ENCODE data around the gene UBE2E2.

GRCh38 chr3:23533596-23533995 is 330.5 kb downstream of the UBE2E2 start:
- TF ChIP-seq TAF1 (IDR thresholded peaks at IDR 0.05; ENCODE audit: borderline replicate concordance, low read depth, low read length), result no peak
- no peak for TF ChIP-seq POLR2AphosphoS5 (IDR thresholded peaks at IDR 0.05; ENCODE audit: low read depth, low read length)
